ENCODE results near the gene SCAMP1. TPM values are rescaled to one million over a fixed set of nuclear protein-coding genes. Genes with fewer than 3 reads are reported as not detected.

SCAMP1 gene
- total RNA-seq, 1 experiment from 2014 or later: 36.0 TPM

- Mint-ChIP-seq H3K9me3 (peaks cover 2 to 5% of the 10 kb centered on the region in 2 experiments; a peak in 4 of 5 replicates), H3K36me3 (ENCODE audit: insufficient read depth in 1 of 3, low read depth in 3 of 3) (peaks cover 0 to 6% (median 0%) of the 10 kb centered on the region in 3 experiments; a peak in 2 of 7 replicates), H3K27me3 (ENCODE audit: low read depth) (peaks cover 29% of the 10 kb centered on the region), H3K4me1 (peaks cover 27 to 29% of the 10 kb centered on the region in 2 experiments), H3K27ac (no peak overlapping the region), H3K4me3 (no peak overlapping the region)
- H3K4ac ChIP-seq (ENCODE audit: low read depth, low read length): no peak overlapping the region
- H3K79me1 ChIP-seq (ENCODE audit: insufficient read depth, low read depth, low read length, poor library complexity, severe bottlenecking): no peaks in the 10 kb centered on the region
- no peak overlapping the region for H4K5ac ChIP-seq (ENCODE audit: insufficient read length, low read depth, low read length)
- no peak overlapping the region for H3K9ac ChIP-seq (ENCODE audit: extremely low read depth, insufficient read length, low read length)
- H2AFZ ChIP-seq (ENCODE audit: low read length): no peak overlapping the region
- DNase-seq: no peak
- no peaks in the 10 kb centered on the region for H3K27me3 ChIP-seq (ENCODE audit: insufficient read depth, low read length)
- H3K4me2 ChIP-seq (ENCODE audit: insufficient read depth, insufficient read length, low read length): no peak overlapping the region
- no peak overlapping the region for H2BK12ac ChIP-seq (ENCODE audit: insufficient read length, low read depth, low read length)
- no peak overlapping the region for H3K23ac ChIP-seq (ENCODE audit: insufficient read length, low read depth, low read length)
- no peak overlapping the region for H3K56ac ChIP-seq (ENCODE audit: insufficient read length, low read depth, low read length)
- no peaks in the 10 kb centered on the region for H3K79me2 ChIP-seq (ENCODE audit: insufficient read depth, low read length)
- no peak overlapping the region for H3K27ac ChIP-seq (ENCODE audit: insufficient read length, low read depth, low read length)
- H3K9me3 ChIP-seq (ENCODE audit: control insufficient read depth, low read depth, low read length): no peaks in the 10 kb centered on the region
- H2AK5ac ChIP-seq (ENCODE audit: insufficient read length, low read length): no peak overlapping the region
- no peak for TF ChIP-seq CTCF (conservative IDR thresholded peaks at IDR 0.05)
- no peak overlapping the region for H2BK120ac ChIP-seq (ENCODE audit: low read depth, low read length, poor library complexity, severe bottlenecking)
- H3K23me2 ChIP-seq (ENCODE audit: insufficient read length, low read depth, low read length, poor library complexity, severe bottlenecking): no peaks in the 10 kb centered on the region
- no peak overlapping the region for H2BK5ac ChIP-seq (ENCODE audit: insufficient read length, low read length)
- no peak overlapping the region for H4K8ac ChIP-seq (replicated peaks; ENCODE audit: insufficient read length, low read depth, low read length)
- no peaks in the 10 kb centered on the region for H4K20me1 ChIP-seq (ENCODE audit: control insufficient read depth, insufficient read depth, insufficient read length)
- H4K91ac ChIP-seq (ENCODE audit: insufficient read length, low read depth, low read length): no peak overlapping the region
- H3K18ac ChIP-seq (ENCODE audit: insufficient read length, low read depth, low read length): no peak overlapping the region
- no peak overlapping the region for H3K14ac ChIP-seq (ENCODE audit: insufficient read depth, low read length)
- H3K4me1 ChIP-seq (ENCODE audit: insufficient read depth, low read length): no peaks in the 10 kb centered on the region; the same call in 1 of the 2 replicates
- H2BK15ac ChIP-seq (ENCODE audit: low read depth, low read length): no peak overlapping the region
- no peak overlapping the region for H3T11ph ChIP-seq (ENCODE audit: low read length)
- H2BK20ac ChIP-seq (ENCODE audit: low read depth, low read length, poor library complexity, severe bottlenecking): no peak overlapping the region
Measured at GRCh38 chr5:78331523-78332080, 28.8 kb upstream of the SCAMP1 start.
